ENCODE data around the gene TMEM163. TPM values are rescaled to one million over a fixed set of nuclear protein-coding genes. Genes with fewer than 3 reads are reported as not detected.

Gene TMEM163
- total RNA-seq, 1 experiment from 2014 or later, result 0.94 TPM

DNA sequence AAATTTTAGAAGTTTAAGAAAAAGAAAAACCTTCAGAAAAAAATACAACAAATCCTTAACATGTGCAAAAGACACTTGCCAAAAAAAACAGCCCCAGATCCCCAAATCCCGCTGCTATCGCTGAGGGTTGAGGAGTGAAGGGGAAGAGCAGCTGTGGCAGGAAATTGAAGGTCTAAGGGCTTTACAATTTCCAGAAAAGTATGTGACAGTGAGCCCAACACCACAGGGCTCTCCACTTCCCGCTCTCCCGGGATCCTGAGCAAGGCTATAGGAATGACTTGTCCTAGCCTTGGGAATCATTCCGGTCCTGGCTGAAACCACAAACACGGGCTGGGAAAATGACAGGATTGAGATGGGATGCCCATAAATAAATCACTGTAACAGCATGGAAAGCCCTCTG is 191.4 kb downstream of the TMEM163 start:
- ChIA-PET CTCF (interaction anchor here (0.5 kb wide), 1 partner anchor 29 kb away, joined by 6 read pairs; no protein-coding TSS in a partner anchor), POLR2A (no interaction called here)
- Mint-ChIP-seq H3K9me3 (peaks cover 14% of the 10 kb centered on the region), H3K27ac (no peak overlapping the region), H3K4me3 (no peak overlapping the region), H3K4me1 (peaks cover 36% of the 10 kb centered on the region), H3K36me3 (no peaks in the 10 kb centered on the region), H3K27me3 (ENCODE audit: low read depth) (no peaks in the 10 kb centered on the region)
- ATAC-seq (no peak), DNase-seq (ENCODE audit: low spot score) (no peak)
- TF ChIP-seq ZNF671 (CRISPR knock-in tag; IDR thresholded peaks at IDR 0.05) (no peak), JAZF1 (CRISPR knock-in tag; IDR thresholded peaks at IDR 0.05) (no peak), AR (CRISPR knock-in tag; IDR thresholded peaks at IDR 0.05) (no peak), MXD4 (CRISPR knock-in tag; IDR thresholded peaks at IDR 0.05; ENCODE audit: borderline replicate concordance) (no peak), IRF2 (CRISPR knock-in tag; IDR thresholded peaks at IDR 0.05; ENCODE audit: borderline replicate concordance, low read depth) (no peak), ZNF263 (CRISPR knock-in tag; IDR thresholded peaks at IDR 0.05; ENCODE audit: low read depth) (no peak), ZBTB21 (CRISPR knock-in tag; IDR thresholded peaks at IDR 0.05; ENCODE audit: borderline replicate concordance) (no peak), PRRX2 (CRISPR knock-in tag; IDR thresholded peaks at IDR 0.05) (no peak), CDX4 (CRISPR knock-in tag; IDR thresholded peaks at IDR 0.05; ENCODE audit: borderline replicate concordance) (no peak), HMGA2 (CRISPR knock-in tag; IDR thresholded peaks at IDR 0.05) (no peak)
- TF ChIP-seq, protein P1, sequence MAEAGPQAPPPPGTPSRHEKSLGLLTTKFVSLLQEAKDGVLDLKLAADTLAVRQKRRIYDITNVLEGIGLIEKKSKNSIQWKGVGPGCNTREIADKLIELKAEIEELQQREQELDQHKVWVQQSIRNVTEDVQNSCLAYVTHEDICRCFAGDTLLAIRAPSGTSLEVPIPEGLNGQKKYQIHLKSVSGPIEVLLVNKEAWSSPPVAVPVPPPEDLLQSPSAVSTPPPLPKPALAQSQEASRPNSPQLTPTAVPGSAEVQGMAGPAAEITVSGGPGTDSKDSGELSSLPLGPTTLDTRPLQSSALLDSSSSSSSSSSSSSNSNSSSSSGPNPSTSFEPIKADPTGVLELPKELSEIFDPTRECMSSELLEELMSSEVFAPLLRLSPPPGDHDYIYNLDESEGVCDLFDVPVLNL (CRISPR knock-in tag; IDR thresholded peaks at IDR 0.05; ENCODE audit: borderline replicate concordance, low read depth), result no peak
- TF ChIP-seq, protein P2, sequence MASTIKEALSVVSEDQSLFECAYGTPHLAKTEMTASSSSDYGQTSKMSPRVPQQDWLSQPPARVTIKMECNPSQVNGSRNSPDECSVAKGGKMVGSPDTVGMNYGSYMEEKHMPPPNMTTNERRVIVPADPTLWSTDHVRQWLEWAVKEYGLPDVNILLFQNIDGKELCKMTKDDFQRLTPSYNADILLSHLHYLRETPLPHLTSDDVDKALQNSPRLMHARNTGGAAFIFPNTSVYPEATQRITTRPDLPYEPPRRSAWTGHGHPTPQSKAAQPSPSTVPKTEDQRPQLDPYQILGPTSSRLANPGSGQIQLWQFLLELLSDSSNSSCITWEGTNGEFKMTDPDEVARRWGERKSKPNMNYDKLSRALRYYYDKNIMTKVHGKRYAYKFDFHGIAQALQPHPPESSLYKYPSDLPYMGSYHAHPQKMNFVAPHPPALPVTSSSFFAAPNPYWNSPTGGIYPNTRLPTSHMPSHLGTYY (CRISPR knock-in tag; IDR thresholded peaks at IDR 0.05), result no peak
- TF ChIP-seq, protein P3, sequence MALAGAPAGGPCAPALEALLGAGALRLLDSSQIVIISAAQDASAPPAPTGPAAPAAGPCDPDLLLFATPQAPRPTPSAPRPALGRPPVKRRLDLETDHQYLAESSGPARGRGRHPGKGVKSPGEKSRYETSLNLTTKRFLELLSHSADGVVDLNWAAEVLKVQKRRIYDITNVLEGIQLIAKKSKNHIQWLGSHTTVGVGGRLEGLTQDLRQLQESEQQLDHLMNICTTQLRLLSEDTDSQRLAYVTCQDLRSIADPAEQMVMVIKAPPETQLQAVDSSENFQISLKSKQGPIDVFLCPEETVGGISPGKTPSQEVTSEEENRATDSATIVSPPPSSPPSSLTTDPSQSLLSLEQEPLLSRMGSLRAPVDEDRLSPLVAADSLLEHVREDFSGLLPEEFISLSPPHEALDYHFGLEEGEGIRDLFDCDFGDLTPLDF (CRISPR knock-in tag; IDR thresholded peaks at IDR 0.05), result no peak
- TF ChIP-seq, protein P4, sequence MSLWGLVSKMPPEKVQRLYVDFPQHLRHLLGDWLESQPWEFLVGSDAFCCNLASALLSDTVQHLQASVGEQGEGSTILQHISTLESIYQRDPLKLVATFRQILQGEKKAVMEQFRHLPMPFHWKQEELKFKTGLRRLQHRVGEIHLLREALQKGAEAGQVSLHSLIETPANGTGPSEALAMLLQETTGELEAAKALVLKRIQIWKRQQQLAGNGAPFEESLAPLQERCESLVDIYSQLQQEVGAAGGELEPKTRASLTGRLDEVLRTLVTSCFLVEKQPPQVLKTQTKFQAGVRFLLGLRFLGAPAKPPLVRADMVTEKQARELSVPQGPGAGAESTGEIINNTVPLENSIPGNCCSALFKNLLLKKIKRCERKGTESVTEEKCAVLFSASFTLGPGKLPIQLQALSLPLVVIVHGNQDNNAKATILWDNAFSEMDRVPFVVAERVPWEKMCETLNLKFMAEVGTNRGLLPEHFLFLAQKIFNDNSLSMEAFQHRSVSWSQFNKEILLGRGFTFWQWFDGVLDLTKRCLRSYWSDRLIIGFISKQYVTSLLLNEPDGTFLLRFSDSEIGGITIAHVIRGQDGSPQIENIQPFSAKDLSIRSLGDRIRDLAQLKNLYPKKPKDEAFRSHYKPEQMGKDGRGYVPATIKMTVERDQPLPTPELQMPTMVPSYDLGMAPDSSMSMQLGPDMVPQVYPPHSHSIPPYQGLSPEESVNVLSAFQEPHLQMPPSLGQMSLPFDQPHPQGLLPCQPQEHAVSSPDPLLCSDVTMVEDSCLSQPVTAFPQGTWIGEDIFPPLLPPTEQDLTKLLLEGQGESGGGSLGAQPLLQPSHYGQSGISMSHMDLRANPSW (CRISPR knock-in tag; conservative IDR thresholded peaks at IDR 0.05; ENCODE audit: low read depth), result no peak

Data from WTC11 (cell line).